OCI-LY7 (cell line): ENCODE data around the gene NCOA5.

ENCODE experiments used
- EZH2phosphoT487 ChIP-seq: fragments of 200-600 bp; sonication (generic); IDR thresholded peaks from 2 replicates; pipeline ENCODE4 v1.6.1; 2018; ENCODE audit warnings: low read depth, borderline replicate concordance, mild to moderate bottlenecking, mixed run types, antibody characterized with exemption, low read length, moderate library complexity, mixed read lengths
- TF ChIP-seq, protein P1 (sequence below): fragments of 200-600 bp; sonication (generic); conservative IDR thresholded peaks from 2 replicates; pipeline ENCODE4 v1.5.1; 2014; ENCODE audit warnings: mild to moderate bottlenecking, antibody characterized with exemption, low read length, moderate library complexity, mixed read lengths

DNA sequence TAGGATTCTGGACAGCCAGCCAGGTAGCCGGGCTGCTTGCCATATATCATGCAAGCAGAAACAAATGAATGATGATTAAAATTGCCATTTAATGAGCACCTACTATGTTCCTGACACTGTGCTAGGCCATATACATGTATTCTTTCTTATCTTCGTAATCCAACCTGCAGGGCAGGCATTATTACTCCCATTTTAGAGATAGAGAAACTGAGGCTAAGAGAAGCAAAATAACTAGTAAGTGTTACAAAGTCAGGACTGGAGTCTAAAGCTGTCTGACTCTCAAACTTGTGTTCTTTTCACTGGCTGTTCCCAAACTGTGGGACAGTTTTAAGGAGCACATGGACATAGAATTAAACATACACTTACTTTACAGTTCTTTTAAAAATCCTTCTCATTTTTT is 30.4 kb upstream of the NCOA5 start:
- TF ChIP-seq, protein P1, sequence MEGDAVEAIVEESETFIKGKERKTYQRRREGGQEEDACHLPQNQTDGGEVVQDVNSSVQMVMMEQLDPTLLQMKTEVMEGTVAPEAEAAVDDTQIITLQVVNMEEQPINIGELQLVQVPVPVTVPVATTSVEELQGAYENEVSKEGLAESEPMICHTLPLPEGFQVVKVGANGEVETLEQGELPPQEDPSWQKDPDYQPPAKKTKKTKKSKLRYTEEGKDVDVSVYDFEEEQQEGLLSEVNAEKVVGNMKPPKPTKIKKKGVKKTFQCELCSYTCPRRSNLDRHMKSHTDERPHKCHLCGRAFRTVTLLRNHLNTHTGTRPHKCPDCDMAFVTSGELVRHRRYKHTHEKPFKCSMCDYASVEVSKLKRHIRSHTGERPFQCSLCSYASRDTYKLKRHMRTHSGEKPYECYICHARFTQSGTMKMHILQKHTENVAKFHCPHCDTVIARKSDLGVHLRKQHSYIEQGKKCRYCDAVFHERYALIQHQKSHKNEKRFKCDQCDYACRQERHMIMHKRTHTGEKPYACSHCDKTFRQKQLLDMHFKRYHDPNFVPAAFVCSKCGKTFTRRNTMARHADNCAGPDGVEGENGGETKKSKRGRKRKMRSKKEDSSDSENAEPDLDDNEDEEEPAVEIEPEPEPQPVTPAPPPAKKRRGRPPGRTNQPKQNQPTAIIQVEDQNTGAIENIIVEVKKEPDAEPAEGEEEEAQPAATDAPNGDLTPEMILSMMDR = no peak
- TF ChIP-seq EZH2phosphoT487 = no peak
